A172 (cell line): Measurements from ENCODE around the gene PLOD1. TPM values are rescaled to one million over a fixed set of nuclear protein-coding genes. Genes with fewer than 3 reads are reported as not detected.
"Not testable (repeated sequence)": the region's sequence is repeated elsewhere in the genome, so short reads cannot be mapped to it uniquely, and the experiment has no call there.

ENCODE experiments used
- DNase-seq: peaks from one replicate; pipeline ENCODE4 v3.0.0-alpha.2; 2015; ENCODE audit warnings: low spot score
- total RNA-seq: library from RNA; depleted of rRNA; stranded (reverse); fragments of >200 nt; shearing (Covaris generic); gene quantifications from 2 replicates; pipeline ENCODE4 v1.2.3, GENCODE V29; 2014; rRNA removed

PLOD1 gene
- 58.0 and 68.4 TPM in 2 replicates for total RNA-seq

DNA sequence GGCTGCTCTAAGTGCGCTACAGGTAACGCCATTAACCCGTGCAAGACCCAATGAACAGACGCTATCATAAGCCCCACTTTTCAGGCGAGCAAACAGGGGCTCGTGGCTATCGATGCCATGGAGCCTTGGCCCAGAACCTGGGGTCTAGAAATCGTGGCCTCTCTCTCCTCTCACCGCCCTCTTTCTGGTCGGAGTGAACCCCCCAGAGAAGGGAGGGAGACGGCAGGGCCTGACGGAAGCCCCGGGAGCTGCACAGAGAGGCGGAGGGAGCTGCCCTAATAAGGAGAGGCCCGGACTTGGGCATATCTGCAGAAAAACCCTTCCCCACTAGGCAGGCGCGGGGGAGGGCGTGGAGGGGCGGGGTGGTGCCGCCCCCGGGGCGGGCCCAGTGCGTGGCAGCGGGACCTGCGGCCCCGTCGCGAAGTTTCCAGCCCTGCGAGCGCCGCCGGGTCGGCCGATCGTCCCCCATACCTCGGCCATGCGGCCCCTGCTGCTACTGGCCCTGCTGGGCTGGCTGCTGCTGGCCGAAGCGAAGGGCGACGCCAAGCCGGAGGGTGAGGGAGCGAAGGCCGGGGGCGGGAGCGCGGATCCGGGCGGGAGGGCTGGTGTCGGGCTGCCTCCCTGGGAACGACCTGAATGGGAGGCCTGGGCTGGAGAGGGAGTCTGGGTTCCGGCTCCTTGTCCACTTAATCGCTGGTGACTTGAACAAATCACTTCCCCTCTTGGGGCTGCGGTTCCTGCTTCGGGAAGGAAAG lies at the start of gene PLOD1:
TSS of gene PLOD1 (plus strand) at position 416 of the 755 bp plus-strand sequence. CDS start at position 479, 63 bp downstream.
- DNase-seq, result peak; percentile 46

DNA sequence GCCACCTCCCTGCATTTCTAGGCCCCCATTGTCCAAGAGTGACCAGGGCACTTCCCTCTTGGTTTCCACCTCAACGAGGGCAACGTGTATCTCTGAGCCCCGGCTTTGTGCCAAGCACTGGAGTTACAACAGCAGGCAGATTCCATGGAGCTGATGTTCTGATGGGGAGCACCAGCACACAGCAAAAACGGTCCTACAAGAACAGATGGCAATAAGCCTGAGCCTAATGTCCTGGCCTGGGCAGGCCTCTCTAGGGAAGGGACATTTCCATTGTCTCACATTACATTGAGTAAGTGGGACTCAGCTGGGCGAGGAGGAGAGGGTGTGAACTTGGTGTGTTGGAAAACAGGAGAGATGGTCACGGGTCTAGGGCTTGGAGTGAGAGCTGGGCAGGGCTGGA lies 48.6 kb upstream of the PLOD1 start:
- DNase-seq, result no peak

DNA sequence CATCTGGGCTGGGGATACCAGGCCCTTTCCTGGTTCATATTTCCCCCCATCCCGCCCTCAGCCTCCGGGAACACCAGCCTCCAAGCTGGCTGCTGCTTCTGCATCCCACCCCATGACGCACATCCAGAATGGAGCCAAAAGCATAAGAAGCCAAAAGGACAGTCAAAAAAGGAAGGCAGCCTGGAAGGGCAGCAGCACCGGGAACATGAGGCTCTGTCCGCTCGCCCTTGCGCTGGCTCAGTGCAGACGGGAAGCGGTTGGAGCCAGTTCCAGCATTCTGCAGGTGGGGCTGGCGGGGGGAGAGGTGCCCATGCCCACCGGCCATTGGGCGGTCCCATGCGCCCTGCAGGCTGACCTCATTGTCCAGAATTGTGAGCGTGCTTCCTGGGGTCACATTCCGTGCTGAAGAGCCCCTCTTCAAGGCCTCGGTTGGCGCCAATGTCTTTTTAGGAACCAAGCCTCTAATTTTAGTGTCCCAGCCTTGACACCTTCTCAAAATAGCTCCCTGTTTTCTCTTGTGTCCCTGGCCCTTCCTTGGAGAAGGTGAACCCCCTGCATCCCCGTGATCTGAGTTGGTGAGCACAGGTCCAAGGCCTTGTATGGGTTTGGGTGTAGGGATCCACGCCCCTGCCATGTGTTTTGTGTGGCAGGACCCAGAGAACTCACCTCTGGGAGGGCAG lies 47.4 kb upstream of the PLOD1 start:
- DNase-seq, result no peak

DNA sequence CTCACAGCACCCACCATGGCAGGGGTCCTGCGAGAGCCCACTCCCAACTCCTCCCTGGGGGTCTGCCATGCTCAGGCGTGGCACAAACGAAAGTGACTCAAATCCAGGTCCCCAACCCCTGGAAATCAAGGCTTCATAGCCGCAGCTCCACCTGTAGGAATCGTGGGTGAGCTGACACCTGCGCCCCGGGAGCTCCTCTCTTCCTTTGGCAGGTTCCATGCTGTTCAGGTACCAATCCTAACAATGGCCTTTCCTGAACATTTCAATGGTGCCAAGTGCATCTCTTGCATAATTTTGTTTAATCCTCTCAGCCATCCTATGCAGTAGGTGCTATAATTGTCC lies 46.9 kb upstream of the PLOD1 start:
- DNase-seq, result no peak

DNA sequence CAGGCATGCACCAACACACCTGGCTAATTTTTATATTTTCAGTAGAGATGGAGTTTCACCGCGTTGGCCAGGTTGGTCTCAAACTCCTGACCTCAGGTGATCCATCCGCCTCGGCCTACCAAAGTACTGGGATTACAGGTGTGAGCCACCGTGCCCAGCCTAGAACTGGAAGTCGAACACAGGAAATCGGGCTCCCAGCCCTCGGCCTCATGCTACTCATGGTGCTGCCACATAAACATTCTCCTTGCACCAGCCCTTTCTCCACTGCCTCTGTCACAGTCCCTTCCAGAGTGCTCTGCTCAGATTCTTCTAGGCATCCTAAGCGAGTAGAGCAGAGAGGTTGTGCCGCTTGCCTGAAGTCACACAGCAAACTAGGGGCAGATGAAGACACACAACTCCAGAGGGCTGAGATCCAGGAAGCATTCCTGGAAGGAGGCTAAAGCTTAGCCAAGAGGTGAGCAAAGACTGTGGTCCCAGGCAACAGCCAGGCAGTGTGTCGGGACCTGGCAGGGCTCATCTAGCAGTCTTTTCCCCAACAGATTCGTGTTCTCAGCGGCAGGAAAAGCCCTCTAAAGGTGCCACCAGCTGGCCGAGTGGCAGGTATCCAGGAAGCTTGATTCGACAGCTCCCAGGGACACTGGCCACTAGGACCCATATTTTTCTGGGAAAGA lies 46.2 kb upstream of the PLOD1 start:
- DNase-seq, result no peak

DNA sequence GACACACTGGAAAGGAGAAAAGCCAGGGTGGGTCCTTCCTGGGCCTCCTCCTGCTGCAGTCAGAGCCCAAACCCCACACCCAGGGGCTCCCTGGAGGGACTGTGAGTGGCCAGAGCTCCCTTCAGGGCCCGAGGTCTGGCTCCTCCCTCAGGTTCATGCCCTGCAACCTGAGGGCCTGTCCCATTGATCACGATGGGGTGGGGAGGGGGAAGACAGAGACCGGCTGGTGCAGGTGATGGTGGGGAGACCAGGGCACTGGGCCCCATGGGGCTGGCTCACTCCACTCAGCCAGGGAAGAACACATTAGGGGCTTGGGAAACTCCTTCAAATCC lies 45.7 kb upstream of the PLOD1 start:
- DNase-seq, result no peak

DNA sequence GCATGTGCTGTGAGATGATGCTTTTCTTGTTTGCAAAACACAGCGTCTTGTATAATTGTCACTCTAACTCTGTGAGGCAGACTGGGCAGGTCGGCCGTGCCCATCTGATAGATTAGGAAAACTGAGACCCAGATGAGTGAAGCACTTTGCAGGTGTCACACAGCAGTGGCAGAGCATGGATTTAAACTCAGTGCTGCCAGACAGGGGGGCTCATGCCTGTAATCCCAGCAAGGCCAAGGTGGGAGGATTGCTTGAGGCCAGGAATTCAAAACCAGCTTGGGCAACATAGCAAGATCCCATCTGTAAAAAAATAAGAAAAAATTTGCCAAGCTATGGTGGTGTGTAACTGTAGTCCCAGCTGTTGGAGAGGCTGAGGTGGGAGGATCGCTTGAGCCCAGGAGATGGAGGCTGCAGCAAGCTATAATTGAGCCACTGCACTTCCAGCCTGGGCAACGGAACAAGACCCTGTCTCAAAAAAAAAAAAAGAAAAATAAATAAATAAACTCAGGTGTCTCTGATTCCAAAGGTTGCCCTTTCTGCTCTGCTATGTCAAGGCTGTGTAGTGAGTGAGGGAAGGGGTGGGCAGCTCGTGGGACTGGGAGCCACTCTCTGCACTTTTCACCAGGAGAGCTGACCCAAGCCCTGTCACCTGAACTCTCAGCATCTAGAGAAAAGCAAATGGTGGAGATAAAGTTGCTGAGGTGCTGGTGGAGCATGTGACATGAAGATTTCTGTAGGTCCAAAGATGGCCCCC lies 42.9 kb upstream of the PLOD1 start:
- DNase-seq, result no peak

DNA sequence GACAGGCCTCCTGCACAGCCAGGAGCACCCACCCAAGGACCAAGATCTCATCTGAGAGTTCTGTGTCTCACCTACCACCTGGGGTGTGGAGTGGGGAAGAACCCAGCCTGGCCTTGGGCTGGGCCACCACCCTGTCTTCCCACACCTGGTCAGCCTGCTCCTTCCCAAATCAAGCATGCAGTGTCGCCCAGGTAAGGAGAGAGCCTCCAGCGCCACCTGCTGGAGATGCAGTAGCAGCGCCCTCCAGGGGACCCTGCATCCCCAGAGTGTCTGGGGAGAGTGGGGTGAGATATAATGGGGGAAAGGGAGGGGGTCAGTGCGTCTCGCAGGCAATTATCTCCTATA lies 40.6 kb upstream of the PLOD1 start:
- peak; percentile 35 for DNase-seq

DNA sequence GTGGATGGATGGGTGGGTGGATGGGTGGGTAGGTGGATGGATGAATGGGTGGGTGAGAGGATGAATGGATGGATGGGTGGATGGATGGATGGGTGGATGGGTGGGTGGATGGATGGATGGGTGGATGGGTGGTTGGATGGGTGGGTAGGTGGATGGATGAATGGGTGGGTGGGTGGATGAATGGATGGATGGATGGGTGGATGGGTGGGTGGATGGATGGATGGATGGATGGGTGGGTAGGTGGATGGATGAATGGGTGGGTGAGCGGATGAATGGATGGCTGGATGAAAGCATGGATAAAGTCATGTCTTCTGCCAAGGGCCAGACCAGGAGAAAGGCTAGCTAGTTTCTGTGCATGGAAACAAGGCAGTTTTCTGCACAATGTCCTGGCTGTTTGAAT lies 40.0 kb upstream of the PLOD1 start:
- not testable (repeated sequence) for DNase-seq

DNA sequence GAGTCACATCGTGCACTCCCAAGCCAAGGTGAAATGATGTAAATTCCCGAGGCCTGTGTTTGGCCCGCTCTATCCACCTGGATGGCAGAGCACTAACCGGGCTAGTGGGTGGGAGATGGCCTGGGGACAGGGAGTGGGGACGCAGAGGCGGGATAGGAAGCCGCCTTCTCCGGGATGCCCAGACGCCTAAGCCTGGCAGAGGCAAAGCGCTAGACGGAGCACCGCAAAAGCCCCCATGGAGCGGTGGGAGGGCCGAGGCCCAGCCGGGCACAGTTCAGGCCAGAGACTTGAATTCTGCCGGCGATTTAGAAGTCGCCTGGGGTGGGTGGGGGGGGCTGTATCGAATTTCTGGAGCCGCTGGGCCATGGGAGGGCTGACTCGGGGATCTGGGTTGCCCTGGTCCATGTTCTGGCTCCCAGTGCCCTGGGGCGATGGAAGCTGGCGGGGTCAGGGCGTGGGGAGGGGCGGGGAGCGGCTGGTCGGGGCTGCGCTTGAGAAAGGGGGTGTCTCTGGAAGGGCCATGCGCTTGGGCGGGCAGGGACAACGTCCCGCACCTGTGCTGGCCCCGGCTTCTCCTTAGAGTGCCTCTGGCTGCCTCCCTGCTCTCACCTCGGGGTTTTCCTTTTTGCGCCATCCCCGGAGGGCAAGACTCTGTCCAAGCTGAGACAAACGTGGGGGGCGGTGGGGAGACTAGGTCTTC lies 36.3 kb upstream of the PLOD1 start:
- DNase-seq, result no peak

DNA sequence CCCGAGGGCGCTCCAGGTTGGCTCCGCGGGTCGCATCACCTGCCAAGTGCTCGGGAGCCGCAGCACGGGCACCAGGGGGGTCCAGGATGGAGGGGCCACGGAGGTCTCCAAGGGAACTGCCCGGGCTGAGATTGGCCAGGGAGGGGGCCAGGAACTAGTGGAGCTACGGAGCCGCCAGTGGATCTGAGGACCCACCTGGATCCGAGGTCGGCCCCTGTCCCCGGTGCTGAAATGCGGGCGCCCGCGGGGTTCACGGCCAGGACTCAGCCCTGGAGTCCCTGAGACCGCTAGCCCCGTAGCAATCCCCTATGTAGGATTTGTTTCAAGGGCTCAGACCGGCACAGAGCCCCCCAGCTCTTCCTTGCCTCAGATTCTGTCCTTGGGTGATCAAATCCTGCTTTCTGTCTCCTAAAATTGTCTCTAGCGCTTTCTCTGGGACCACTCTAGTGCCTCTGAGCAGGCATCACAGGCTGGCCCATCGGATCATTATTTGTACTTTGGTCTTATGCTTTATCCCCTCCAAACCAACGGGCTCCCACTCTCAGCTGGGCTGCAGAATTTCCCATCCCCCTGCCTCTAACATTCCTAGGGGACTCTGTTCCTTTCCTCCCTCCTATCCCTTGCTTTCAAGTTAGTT lies 35.6 kb upstream of the PLOD1 start:
- no peak for DNase-seq

DNA sequence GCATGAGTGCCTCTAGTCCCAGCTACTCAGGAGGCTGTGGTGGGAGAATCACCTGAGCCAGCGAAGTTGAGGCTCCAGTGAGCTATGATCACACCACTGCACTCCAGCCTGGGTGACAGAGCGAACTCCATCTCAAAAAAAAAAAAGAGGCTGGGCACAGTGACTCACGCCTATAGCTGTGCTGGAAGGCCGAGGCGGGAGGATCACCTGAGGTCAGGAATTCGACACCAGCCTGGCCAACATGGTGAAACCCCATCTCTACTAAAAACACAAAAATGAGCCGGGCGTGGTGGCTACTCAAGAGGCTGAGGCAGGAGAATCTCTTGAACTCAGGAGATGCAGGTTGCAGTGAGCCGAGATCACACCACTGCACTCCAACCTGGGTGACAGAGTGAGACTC lies 33.1 kb upstream of the PLOD1 start:
- DNase-seq, result peak; percentile 6

DNA sequence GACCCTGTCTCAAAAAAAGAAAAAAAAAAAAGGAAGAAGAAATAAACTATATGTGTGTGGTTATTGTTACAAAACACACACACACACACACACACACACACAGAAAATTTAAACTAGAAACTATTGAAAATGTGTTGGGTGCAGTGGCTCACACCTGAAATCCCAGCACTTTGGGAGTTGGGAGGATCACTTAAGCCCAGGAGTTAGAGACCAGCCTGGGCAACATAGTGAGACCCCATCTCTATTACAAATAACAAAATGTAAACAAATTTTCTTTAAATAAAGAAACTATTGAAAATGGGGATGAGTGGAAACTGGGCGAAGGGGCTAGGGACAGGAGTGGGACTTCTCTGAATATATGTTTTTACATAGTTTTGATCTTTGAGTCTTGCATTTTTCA lies 31.3 kb upstream of the PLOD1 start:
- no peak for DNase-seq

DNA sequence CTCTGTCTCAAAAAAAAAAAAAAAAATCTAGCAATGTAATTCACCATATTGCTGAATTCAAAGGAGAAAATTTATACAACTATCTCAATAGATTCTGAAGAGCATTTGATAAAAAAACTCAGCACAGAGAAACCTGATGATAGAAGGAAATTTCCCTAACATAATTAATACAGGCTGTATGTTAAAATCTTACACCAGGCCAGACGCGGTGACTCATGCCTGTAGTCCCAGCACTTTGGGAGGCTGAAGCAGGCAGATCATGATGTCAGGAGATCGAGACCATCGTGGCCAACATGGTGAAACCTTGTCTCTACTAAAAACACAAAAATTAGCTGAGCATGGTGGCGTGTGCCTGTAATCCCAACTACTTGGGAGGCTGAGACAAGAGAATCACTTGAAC lies 30.4 kb upstream of the PLOD1 start:
- not testable (repeated sequence) for DNase-seq

DNA sequence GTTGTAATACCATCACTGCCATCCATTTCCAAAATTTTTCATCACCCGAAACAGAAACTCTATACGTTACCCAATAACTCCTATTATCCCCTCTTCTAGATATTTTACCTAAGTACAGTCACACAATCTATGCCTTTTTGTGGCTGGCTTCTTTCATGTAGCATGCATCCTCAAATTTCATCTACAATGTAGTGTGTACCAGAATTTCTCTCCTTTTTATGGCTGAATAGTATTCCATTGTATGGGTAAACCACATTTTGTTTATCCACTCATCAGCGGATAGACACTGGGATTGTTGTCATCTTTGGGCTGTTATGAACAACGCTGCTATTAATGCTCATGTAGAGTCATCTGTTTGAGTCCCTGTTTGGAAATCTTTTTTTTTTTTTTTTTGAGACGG lies 29.5 kb upstream of the PLOD1 start:
- no peak for DNase-seq

DNA sequence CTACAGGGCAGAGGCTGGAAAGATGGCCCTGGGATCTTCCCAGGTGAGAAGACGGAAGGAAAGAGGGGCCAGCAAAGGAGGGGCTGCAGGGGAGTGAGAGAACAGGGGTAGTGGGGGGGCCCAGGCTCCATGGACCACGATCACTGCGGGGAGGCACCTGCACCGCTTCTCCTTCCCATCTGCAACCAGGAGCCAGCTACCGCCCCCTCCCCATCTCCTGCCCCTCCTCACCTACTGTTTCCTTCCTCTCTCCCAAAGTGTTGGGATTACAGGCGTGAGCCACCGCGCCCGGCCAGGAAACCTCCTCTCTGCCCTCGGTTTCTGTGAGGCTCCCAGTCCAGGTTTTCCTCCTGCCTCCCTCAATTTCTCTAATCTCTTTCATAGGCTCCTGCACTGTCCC lies 27.6 kb upstream of the PLOD1 start:
- no peak for DNase-seq

DNA sequence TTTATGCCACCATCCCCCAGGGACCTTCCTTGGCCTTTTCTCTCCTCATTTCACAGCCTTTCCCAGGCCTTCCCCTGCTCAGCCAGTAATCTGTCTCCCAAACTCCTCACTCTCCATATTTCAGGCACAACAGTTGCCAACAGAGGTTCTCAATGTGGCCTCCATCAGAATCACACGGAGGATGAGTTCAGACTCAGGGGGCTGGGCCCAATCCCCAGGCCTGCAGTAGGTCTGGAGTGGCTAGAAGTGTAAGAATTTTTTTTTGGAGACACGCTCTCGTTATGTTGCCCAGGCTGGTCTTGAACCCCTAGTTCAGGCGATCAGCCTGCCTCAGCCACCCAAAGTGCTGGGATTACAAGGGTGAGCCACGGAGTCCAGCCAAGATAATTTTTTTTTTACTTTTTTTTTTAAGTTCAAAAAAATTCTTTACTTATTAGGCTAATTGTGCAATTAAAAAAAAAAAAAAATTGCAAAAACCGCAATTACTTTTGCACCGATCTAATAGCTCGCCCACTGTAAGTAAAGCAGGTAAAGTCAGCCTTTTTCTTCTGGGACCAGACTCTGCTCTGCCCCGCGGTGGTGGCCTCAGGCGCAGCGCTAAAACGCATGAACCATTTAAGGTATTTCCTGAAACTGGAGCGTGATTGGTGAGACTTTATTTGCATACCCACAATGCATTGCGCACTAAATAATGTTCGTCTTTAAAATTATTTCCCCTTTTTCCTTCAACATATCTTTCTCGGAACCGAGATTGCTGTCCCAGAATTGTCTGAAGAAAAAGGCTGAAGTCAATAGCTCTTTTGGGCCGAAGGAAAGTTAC lies 27.0 kb upstream of the PLOD1 start:
- DNase-seq, result peak; percentile 86

DNA sequence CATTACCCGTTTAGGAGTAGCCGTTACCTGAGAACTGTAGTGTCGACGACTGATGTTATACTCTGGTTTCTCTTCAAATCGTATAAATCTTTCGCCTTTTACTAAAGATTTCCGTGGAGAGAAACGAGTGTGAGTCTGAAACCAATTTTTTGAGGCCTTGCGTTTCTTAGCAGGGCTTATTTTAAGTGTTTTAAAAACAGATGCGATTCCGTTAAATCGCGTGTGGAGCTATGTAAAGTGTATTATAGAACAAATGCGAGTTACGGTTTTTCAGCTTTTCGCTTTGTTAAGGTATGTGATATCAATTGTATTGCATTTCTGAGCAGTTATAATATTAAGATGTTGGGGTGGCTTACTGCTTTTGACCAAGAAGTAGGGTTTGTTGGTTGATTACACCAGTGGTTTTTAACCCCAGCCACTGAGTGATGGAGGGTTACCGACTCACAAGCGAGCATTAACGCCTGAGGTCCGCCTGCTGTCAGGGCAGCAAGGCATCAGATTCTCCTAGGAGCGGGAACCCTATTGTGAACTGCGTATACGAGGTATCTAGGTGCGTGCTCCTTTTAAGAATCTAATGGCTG lies 26.3 kb upstream of the PLOD1 start:
- peak; percentile 89 for DNase-seq

DNA sequence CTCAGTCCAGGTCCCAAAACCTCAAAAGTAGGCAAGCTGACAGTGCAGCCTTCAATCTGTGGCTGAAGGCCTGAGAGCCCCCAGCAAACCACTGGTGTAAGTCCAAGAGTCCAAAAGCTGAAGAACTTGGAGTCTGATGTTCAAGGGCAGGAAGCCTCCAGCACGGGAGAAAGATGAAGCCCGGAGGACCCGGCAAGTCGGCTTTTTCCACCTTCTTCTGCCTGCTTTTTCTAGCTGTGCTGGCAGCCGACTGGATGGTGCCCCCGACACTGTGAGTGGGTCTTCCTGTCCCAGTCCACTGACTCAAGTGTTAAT lies 23.6 kb upstream of the PLOD1 start:
- DNase-seq, result not testable (repeated sequence)

DNA sequence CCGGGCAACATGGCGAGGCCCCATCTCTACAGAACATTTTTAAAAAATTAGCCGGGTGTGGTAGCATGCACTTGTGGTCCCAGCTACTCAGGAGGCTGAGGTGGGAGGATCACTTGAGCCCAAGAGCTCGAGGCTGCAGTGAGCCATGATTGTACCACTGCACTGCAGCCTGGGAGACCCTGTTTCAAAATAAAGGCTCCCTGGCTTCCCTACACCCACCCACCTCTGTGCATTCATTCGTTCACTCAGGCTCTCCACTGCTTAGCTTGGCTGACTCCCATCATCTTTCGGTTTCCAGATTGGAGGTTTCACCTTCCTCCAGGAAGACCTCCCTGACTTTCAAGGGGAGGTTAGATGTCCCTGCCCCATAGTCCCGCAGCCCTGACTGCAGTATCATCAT lies 22.5 kb upstream of the PLOD1 start:
- no peak for DNase-seq
